ENCODE measurements around the gene FAM161A.

- no peak for TF ChIP-seq CTCF (IDR thresholded peaks at IDR 0.05)
- no peak for TF ChIP-seq REST (IDR thresholded peaks at IDR 0.05; ENCODE audit: insufficient read depth in 1 of 2, low read depth in 2 of 2, low read length in 1 of 2)
- no peak for TF ChIP-seq POLR2AphosphoS5 (IDR thresholded peaks at IDR 0.05; ENCODE audit: low read depth, low read length)
- no peak for TF ChIP-seq SIN3A (IDR thresholded peaks at IDR 0.05; ENCODE audit: borderline replicate concordance, insufficient read depth, low read depth, low read length)
- TF ChIP-seq TCF7L2 (IDR thresholded peaks at IDR 0.05; ENCODE audit: low read depth, low read length) = no peak
Measured at GRCh38 chr2:61822255-61822654, 31.6 kb downstream of the FAM161A start.
